ENCODE data around the gene SPPL2A.
"Not testable (repeated sequence)": the region's sequence is repeated elsewhere in the genome, so short reads cannot be mapped to it uniquely, and the experiment has no call there.

SPPL2A gene

DNA sequence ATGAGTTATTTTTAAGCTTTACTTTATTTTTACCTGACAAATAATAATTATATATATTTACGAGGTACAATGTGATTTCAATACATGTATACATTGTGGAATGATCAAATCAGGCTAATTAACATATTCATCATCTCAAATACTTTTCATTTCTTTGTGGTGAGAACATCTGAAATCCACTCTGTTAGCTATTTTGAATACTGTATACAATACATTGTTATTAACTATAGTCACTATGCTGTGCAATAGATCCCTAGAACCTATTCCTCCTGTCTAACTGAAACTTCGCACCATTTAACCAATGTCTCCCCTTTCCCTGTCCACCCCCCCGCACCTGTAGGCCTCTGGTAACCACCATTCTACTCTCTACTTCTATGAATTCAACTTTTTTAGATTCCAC is 7.9 kb upstream of the SPPL2A start:
- DNase-seq (ENCODE audit: low read depth in 3 of 3): no peak

DNA sequence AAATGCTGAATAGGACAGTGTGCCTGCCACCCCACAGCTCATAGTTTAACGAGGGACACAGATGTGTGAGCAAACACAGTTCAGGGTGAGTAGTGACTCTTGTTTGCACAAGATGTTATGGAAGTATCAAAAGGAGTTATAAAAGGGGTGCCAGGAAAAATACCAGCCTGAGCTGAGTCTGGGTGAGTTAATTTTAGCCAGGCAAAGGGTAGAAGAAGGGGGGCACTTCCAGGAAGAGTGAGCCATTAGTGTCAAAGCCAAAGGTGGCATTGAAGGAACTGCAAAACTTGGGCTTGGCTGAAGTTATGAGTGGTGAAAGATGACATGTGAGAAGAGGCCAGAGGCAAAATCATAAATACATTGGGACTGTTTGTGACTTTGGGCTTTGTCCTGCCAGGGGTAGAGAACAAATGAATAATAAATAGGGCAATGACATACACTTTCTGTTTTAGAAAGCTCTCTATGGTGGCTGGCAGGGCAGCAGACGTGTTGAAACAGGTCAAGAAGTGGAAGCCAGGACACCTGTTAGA is 1.9 kb upstream of the SPPL2A start:
- DNase-seq (ENCODE audit: low read depth in 3 of 3): no peak

DNA sequence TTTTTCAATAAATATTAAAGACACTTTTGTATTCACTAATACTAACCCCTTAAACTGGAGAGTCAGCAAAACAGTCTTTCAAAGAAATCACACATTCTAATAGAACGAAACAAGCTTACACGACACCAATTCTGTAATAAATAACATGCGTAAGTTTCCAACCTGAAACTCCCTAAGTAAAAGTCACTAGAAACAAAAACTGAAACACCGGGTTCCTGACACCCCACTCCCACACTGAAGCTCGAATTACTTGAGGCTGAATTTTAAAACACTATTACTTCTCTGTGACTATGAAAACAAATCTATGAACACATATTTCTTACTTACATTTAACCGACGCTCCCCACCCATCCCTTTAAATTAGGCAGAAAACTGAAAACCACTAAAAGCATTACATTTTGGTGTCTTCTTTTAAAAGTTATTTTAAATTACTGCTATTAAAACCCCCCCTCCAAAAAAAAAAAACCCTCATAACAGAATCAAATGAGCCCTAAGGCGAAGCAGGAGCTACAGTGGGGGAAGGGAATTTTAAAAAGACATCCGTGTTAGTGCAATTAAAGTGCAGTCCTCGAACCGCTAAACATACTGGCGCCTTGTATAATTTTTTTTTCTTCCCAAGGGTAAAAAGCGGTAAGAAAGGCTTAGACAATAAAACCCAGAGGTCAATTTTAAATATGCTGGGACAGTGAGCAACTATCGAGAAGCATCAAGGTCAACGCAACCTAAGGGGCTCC is 878 bp downstream of the SPPL2A start:
- DNase-seq (ENCODE audit: low read depth in 3 of 3): no peak

DNA sequence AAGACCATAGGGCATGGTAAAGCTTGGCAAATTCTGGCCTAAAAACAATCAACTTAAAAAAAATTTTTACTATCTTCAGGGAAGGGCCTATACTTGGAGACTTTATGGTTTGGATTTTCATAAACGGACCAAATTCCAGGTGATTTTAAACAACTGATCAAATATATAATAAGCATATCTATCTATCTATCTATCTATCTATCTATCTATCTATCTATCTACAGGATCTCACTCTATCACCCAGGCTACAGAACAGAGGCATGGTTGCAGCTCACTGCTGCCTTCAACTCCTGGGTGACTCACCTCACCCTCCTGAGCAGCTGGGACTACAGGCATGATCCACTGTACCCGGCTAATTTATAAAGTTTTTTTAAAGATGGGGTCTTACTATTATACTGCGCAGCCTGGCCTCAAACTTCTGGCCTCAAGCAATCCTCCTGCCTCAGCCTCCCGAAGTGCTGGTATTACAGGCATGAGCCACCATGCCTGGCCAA is 6.7 kb downstream of the SPPL2A start:
- DNase-seq (ENCODE audit: low read depth in 3 of 3): no peak

DNA sequence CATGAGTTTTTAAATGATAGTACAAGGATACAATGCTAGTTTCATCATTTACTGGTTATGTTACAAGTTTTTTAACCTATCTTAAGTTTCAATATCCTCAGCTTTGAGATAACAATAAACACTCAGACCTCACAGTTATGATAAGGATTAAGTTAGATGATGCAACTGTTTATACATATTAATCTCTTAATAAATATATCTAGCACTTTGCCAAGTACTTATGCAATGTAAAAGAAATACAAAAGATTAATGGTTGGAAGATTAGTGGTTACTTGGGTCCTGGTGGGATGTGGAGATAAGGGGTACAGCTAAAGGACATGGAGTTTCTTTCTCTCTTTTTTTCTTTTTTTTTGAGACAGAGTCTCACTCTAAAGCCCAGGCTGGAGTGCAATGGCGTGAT is 12.0 kb downstream of the SPPL2A start:
- no peak for DNase-seq (ENCODE audit: low read depth in 3 of 3)

DNA sequence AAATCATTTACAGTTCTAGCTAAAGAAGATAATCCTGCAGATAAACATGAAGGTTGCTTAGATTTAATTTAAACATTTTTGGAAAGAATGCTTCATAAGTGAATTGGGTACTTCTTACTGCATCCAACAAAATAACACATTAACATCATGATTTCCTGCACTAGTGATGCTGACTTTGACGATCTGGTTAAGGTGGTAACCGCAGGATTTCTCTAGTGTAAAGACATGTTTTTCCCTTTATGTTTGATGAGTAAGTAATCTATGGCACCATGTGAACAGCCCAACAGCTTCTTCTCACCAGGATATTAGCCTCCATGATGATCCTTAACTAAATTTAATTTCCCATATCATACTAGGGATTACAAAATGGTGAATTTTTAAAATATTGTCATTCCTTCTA is 14.1 kb downstream of the SPPL2A start:
- DNase-seq (ENCODE audit: low read depth in 3 of 3): no peak

DNA sequence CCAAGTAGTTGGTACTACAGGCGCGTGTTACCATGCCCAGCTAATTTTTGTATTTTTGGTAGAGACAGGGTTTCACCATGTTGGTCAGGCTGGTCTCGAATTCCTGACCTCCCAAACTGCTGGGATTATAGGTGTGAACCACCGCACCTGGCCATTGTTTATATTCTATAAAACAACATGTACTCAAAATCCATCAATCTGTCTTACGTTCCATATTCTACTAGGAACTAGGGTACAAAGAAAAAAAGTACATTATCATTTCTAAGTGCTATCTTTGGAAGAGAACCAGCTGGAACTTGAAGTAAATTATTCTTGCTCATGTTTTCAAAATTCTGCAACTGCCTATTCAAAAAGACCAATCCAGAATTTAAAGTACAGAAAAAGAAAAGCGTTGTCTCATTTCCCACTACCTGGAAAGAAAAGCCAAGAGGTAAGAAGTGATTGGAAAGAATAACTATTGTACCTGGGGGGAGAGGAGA is 15.2 kb downstream of the SPPL2A start:
- DNase-seq (ENCODE audit: low read depth in 3 of 3): no peak

DNA sequence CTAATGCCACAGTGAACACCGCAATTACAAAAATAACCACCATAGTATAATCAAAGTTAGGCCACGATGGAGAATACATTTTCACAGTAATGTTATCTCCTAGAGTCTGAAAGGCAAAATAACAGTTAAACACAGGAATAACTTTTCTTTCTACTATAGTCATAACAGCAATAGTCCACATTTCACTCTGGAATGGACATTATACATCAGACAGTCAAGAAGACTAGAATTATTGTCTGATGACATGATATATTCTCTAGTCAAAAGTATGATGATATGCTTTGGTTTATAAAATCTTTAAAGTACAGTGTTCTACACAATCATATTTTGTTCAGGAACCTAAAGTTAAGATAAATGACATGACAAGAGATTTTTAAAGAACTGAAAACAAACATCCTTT is 18.0 kb downstream of the SPPL2A start:
- DNase-seq (ENCODE audit: low read depth in 3 of 3): no peak

DNA sequence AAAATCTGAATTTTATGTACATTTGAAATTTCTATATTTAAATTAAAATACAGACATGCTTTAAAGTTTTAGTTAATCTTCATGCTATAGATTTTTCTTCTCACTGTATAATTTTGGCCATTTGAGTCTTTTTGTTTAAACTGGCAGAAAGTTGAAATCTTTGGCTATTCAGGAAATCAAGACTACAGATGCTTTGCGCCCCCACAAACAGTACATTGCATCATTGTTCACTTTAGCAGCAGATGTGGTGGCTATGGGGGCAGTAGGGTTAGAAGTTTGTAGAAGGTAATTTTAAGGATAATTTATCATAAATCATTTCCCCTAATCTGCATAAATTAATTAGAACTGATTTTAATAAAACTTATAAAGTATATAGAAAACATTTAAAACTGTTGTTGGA is 20.9 kb downstream of the SPPL2A start:
- DNase-seq (ENCODE audit: low read depth in 3 of 3): no peak

DNA sequence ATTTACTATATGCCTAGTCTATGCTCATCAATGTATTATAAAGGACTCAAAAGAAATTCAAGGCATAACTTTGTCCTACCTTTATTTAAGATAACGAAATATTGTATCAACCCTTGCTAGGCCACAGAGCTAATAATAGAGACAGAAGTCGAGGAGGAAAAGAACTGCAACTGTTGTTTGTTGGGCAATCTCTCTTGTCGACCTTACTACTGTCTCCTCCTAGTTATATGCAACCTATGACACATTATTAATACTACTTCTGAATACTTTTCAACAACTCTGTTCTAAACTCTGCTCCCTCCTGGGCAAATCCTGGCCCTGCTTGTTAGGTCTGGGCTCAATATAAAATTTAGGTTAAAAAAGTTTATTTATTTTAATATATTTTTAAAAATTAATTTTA is 24.6 kb downstream of the SPPL2A start:
- DNase-seq (ENCODE audit: low read depth in 3 of 3): no peak

DNA sequence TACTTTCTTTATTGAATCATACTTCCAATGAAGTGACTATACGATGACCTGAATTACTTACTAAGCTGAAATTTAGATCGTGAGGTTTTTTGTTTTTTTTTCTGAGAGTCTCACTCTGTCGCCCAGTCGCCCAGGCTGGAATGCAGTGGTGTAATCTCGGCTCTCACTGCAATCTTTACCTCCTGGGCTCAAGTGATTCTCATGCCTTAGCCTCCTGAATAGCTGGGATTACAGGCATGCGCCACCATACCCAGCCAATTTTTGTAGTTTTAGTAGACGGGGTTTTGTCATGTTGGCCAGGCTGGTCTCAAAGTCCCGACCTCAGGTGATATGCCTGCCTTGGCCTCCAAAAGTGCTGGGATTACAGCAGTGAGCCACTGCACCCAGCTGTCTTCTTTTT is 28.7 kb downstream of the SPPL2A start:
- no peak for DNase-seq (ENCODE audit: low read depth in 3 of 3)

DNA sequence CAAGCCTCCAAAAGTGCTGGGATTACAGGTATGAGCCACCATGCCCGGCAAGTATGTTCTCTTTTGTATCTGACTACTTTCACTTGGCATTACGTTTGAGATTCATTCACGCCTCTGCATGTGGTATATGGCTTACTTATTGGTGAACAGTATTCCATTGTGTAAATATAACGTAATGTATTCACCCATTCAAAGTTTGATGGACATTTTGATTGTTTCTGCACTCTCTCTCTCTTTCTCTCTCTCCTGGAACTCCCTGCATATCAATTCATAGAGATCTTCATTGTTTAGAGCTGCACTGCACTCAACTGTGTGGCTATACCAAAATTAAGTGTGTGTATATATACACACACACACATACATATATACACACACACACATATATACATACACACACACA is 30.4 kb downstream of the SPPL2A start:
- DNase-seq (ENCODE audit: low read depth in 3 of 3): no peak

DNA sequence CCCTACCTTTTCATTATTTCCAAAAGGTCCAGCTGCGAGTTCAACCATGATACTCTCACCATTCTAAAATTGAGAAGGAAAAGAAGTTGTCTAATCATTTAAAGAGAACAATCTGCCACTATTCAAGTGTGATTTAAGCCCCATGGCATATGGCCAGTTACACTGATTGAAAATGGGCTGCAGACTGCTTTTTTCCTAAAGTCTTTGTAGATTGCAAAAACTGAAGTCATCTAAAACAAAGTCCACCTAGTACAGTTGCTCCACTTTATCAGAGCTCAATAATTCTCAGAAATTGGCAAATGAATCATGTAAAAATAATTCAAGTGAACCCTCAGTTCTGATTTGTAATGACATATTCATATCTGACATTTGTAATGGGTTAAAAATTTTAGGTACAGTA is 39.2 kb downstream of the SPPL2A start:
- DNase-seq (ENCODE audit: low read depth in 3 of 3): no peak

DNA sequence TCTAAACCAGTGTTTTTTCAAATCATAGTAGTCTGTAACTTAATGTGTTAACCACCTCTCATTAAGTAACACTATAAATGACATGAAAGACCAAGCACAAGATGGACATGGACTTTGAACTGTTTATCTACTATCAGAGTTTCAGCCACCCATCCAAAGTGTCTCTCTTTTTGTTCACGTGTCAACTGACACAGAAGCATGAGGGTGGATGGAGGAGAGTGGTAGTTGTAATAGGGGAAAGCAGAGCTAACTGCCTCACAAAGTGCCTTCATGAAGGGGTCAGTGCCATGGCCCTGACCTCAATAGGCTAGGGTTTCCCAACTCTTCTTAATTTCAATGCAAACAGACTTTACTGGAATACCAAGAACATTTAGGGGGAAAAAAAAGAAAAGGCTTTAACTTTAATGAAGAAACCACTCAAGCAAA is 46.8 kb downstream of the SPPL2A start:
- DNase-seq (ENCODE audit: low read depth in 3 of 3): no peak

DNA sequence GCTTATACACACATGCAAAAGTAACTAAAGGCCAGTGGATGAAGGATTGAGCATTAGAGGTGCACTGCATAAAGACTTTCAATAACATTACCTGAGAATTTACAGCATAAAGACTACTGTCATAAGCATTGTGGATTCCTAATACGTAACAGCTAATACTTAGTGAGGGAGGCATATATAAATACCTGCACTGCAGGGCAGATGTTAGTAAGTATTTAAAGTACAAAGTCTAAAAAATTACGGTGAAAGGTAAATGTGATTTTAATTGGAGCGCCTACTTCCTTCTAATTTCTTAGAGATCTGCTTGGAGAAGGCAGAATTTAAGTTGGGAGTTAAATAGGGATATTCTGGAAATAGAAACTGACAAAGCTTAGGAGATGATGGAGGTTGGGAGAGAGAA is 53.5 kb downstream of the SPPL2A start:
- DNase-seq (ENCODE audit: low read depth in 3 of 3): no peak

DNA sequence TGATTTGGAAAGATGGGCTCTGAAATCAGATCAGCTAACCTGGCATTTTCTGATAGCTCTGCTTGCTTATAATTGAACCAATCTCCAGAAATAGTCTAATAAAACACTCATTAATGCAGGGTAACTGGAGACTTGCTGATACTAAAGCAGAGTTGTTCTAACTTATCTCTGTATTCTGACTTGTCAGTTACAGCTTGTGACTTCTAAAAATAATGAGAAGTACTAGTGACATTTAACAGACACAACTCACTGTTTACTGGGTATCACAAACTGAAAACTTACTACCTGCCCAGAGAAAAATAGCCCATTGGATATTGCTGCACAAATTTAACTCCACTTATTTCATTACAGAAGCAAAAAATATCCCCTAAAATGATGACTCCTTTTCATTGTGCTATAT is 54.9 kb downstream of the SPPL2A start:
- no peak for DNase-seq (ENCODE audit: low read depth in 3 of 3)

DNA sequence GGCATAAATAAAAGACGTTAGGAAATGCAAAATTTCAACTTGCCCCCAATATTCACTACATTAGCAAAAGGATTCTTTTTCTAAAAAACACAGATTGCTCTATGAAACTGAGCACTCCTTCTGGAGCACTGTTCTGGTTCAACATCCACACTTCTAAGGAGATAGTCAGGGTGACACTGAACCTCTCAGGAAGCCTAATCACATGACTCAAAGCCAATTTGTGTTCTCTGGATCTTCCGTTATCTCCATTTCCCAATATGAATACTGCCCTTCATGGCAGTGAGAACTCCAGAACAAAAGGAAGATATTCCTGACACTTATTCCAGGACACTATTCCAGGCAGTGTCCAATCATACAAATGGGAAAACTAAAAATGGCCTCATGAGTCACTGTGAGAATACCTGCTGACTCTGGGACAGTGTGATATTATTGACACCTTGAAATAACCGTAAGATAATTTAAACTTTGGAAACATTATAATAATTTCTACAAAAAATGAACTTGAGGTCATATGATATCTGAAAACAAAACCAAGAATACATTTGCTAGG is 57.6 kb downstream of the SPPL2A start:
- DNase-seq (ENCODE audit: low read depth in 3 of 3): no peak

DNA sequence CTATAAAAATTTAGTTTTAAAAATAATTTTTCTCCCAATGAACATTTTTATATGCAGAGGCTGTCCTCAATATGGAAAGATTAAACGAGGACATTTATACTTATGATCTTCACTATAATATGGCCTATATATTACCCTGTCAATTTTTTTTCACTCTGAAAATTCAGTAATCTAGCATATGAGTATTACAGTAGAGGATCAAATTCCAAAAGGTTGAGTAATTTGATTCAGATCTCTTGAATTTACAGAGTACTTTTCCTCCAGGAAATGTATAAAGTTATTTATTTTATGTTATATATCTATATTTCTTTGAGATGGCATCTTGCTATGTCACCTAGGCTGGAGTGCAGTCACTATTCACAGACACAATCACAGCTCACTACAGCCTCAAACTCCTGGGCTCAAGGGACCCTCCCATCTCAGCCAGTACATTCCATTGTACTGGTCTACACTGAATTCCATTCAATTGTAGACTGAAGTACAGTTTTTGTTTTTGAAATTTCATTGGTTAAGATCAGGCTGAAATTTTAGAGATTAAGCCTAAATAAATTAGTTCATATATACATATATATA is 62.7 kb downstream of the SPPL2A start:
- DNase-seq (ENCODE audit: low read depth in 3 of 3): no peak

DNA sequence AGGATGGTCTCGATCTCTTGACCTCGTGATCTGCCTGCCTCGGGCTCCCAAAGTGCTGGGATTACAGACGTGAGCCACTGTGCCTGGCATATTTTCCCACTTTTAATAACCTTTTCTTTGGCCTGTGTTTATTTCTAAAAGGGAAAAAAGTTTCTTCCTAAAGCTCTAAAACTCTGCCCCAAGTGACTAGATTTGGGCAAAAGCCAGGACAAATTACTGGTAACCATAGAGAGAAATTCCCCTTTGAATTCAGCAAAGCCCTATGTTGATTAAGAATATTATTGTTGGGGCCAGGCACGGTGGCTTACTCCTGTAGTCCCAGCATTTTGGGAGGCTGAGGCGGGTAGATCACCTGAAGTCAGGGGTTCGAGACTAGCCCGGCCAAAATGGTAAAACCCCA is 67.4 kb downstream of the SPPL2A start:
- DNase-seq (ENCODE audit: low read depth in 3 of 3): no peak

DNA sequence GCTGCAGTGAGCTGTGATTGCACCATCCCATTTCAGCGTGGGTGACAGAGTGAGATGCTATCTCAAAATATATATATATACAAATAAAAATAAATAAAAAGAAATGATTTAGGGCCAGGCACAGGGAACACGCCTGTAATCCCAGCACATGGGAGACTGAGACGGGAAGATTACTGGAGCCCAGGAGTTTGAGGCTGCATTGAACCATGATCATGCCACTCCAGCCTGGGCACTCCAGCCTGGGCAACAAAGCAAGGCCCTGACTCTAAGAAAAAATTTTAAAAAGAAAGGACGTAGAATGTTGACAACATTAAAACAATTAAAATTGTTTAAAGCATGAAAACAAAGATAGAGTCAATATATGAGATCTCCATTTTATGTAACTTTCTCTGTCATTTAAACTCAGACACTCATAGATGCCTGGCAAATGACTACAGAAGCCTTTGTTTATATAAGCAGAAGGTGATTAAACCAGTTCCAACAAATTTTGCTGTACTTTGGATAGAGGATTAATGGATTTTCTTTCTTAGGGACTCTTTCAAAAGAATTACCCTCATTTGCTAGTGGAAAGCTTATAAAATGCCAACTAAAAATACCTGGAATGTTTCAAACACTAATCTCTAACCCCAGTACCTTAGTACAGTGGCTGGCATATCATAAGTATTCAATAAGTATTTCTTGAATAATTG is 68.3 kb downstream of the SPPL2A start:
- DNase-seq (ENCODE audit: low read depth in 3 of 3): no peak

DNA sequence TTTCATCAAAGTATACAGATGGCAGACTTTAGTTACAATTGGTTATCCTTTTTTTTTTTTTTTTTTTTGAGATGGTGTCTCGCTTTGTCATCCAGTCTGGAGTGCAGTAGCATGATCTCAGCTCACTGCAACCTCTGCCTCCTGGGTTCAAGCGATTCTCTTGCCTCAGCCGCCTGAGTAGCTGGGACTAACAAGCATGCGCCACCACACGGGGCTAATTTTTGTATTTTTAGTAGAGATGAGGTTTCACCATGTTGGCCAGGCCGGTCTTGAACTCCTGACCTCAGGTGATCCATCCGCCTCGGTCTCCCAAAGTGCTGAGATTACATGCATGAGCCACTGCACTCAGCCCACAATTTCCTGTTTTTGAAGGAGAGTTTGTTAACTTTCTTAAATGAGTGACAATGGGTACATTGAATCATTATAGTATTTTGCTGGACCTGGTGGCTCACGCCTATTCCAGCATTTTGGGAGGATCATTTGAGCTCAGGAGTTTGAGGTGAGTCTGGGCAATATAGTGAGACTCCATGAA is 70.8 kb downstream of the SPPL2A start:
- DNase-seq (ENCODE audit: low read depth in 3 of 3): not testable (repeated sequence)

DNA sequence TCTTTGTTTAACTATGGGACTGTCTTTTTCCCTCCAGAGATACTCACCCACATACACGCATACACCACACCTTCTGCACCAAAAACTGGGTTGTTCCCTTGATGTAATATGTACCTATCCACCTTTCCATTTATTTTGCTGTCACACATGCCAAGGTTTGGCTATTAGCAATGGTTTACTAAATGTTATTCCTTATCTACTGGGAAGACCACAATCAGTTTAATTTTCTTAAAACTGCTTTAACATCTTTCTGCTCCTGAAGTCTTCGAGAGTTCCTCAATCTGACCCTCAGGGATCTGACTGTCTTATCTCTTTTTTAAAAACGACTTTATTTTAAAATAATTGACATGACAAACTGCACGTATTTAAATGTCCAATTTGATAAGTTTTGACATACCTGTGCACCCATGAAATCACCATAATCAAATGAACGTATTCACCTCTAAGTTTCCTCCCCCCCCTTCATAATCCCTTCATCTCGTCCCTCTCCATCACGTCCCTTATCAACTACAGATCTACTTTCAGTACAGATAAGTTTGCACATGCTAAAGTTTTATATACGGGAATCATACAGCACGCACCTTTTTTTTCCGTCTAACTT is 78.1 kb downstream of the SPPL2A start:
- DNase-seq (ENCODE audit: low read depth in 3 of 3): no peak

Data from stimulated activated CD4-positive, alpha-beta T cell treated with anti-CD3 and anti-CD28 coated beads, TNF-alpha, amount 100 ng/mL, for 48 hours (primary cell).